Measurements from ENCODE around the gene DBNDD1.

The DBNDD1 gene

GRCh38 chr16:90020260-90020837 lies 1.1 kb upstream of the DBNDD1 start:
- Histone ChIP-seq H3K9me3 (ENCODE audit: low read length) (no peaks in the 10 kb centered on the region), H3K9ac (ENCODE audit: low read length) (no peak overlapping the region), H3K4me1 (ENCODE audit: insufficient read depth, low read length) (peaks cover 20% of the 10 kb centered on the region), H3K4me3 (ENCODE audit: low read depth in 1 of 2, low read length in 2 of 2) (peak overlapping the region in 1 of 2 donors; percentile 32), H3K36me3 (ENCODE audit: insufficient read depth, low read length) (no peaks in the 10 kb centered on the region), H3K27me3 (ENCODE audit: control insufficient read depth in 1 of 2, insufficient read depth in 2 of 2, low read length in 2 of 2) (no peaks in the 10 kb centered on the region), H3K27ac (ENCODE audit: low read depth, low read length) (no peak overlapping the region)

- Histone ChIP-seq H3K9me3 (ENCODE audit: low read length) (no peaks in the 10 kb centered on the region), H3K27ac (ENCODE audit: low read depth, low read length) (no peak overlapping the region), H3K27me3 (ENCODE audit: control insufficient read depth in 1 of 2, insufficient read depth in 2 of 2, low read length in 2 of 2) (no peaks in the 10 kb centered on the region), H3K4me1 (ENCODE audit: insufficient read depth, low read length) (peaks cover 20% of the 10 kb centered on the region), H3K36me3 (ENCODE audit: insufficient read depth, low read length) (no peaks in the 10 kb centered on the region), H3K4me3 (ENCODE audit: low read depth in 1 of 2, low read length in 2 of 2) (peak overlapping the region; percentile 32 to 65), H3K9ac (ENCODE audit: low read length) (no peak overlapping the region)
Observed at GRCh38 chr16:90019543-90020259, 445 bp upstream of the DBNDD1 start.

- Histone ChIP-seq H3K27me3 (ENCODE audit: control insufficient read depth in 1 of 2, insufficient read depth in 2 of 2, low read length in 2 of 2) (no peaks in the 10 kb centered on the region), H3K36me3 (ENCODE audit: insufficient read depth, low read length) (no peaks in the 10 kb centered on the region), H3K4me1 (ENCODE audit: insufficient read depth, low read length) (peaks cover 17% of the 10 kb centered on the region), H3K4me3 (ENCODE audit: low read depth in 1 of 2, low read length in 2 of 2) (peak overlapping the region; percentile 34 to 45), H3K27ac (ENCODE audit: low read depth, low read length) (no peak overlapping the region), H3K9ac (ENCODE audit: low read length) (no peak overlapping the region), H3K9me3 (ENCODE audit: low read length) (no peaks in the 10 kb centered on the region)
Observed at GRCh38 chr16:90018297-90018651, 982 bp downstream of the DBNDD1 start.

- H3K4me3 ChIP-seq (ENCODE audit: low read depth in 1 of 2, low read length in 2 of 2) = no peak overlapping the region
- no peaks in the 10 kb centered on the region for H3K9me3 ChIP-seq (ENCODE audit: low read length)
- H3K9ac ChIP-seq (ENCODE audit: low read length) = no peak overlapping the region
Observed at GRCh38 chr16:90016339-90016950, 2.8 kb downstream of the DBNDD1 start.

GRCh38 chr16:90015586-90016338 lies 3.5 kb downstream of the DBNDD1 start:
- Histone ChIP-seq H3K4me1 (ENCODE audit: insufficient read depth, low read length) (peaks cover 7% of the 10 kb centered on the region), H3K9me3 (ENCODE audit: low read length) (no peaks in the 10 kb centered on the region), H3K9ac (ENCODE audit: low read length) (no peak overlapping the region), H3K27ac (ENCODE audit: low read depth, low read length) (no peak overlapping the region), H3K4me3 (ENCODE audit: low read depth in 1 of 2, low read length in 2 of 2) (no peak overlapping the region), H3K36me3 (ENCODE audit: insufficient read depth, low read length) (no peaks in the 10 kb centered on the region), H3K27me3 (ENCODE audit: control insufficient read depth in 1 of 2, insufficient read depth in 2 of 2, low read length in 2 of 2) (no peaks in the 10 kb centered on the region)

More at GRCh38 chr16:90016339-90016950, 2.8 kb downstream of the DBNDD1 start:
- peaks cover 7% of the 10 kb centered on the region for H3K4me1 ChIP-seq (ENCODE audit: insufficient read depth, low read length)
- H3K27ac ChIP-seq (ENCODE audit: low read depth, low read length) = no peak overlapping the region
- H3K36me3 ChIP-seq (ENCODE audit: insufficient read depth, low read length) = no peaks in the 10 kb centered on the region
- H3K27me3 ChIP-seq (ENCODE audit: control insufficient read depth in 1 of 2, insufficient read depth in 2 of 2, low read length in 2 of 2) = no peaks in the 10 kb centered on the region

GRCh38 chr16:90012991-90013745 lies 6.1 kb downstream of the DBNDD1 start:
- H3K4me3 ChIP-seq (ENCODE audit: low read depth in 1 of 2, low read length in 2 of 2) = no peak overlapping the region
- no peak overlapping the region for H3K27ac ChIP-seq (ENCODE audit: low read depth, low read length)
- H3K27me3 ChIP-seq (ENCODE audit: control insufficient read depth in 1 of 2, insufficient read depth in 2 of 2, low read length in 2 of 2) = no peaks in the 10 kb centered on the region
- H3K9me3 ChIP-seq (ENCODE audit: low read length) = no peaks in the 10 kb centered on the region
- H3K9ac ChIP-seq (ENCODE audit: low read length) = no peak overlapping the region
- H3K36me3 ChIP-seq (ENCODE audit: insufficient read depth, low read length) = no peaks in the 10 kb centered on the region
- H3K4me1 ChIP-seq (ENCODE audit: insufficient read depth, low read length) = peaks cover 1% of the 10 kb centered on the region

- H3K27ac ChIP-seq (ENCODE audit: low read depth, low read length) = no peak overlapping the region
- H3K4me1 ChIP-seq (ENCODE audit: insufficient read depth, low read length) = no peaks in the 10 kb centered on the region
- H3K9me3 ChIP-seq (ENCODE audit: low read length) = no peaks in the 10 kb centered on the region
- H3K9ac ChIP-seq (ENCODE audit: low read length) = no peak overlapping the region
- no peaks in the 10 kb centered on the region for H3K36me3 ChIP-seq (ENCODE audit: insufficient read depth, low read length)
- no peak overlapping the region for H3K4me3 ChIP-seq (ENCODE audit: low read depth in 1 of 2, low read length in 2 of 2)
- no peaks in the 10 kb centered on the region for H3K27me3 ChIP-seq (ENCODE audit: control insufficient read depth in 1 of 2, insufficient read depth in 2 of 2, low read length in 2 of 2)
Observed at GRCh38 chr16:90011908-90012501, 7.3 kb downstream of the DBNDD1 start.

- no peak overlapping the region for H3K4me3 ChIP-seq (ENCODE audit: low read depth in 1 of 2, low read length in 2 of 2)
- no peaks in the 10 kb centered on the region for H3K36me3 ChIP-seq (ENCODE audit: insufficient read depth, low read length)
- no peak overlapping the region for H3K27ac ChIP-seq (ENCODE audit: low read depth, low read length)
- H3K4me1 ChIP-seq (ENCODE audit: insufficient read depth, low read length) = no peaks in the 10 kb centered on the region
- H3K9me3 ChIP-seq (ENCODE audit: low read length) = no peaks in the 10 kb centered on the region
- no peaks in the 10 kb centered on the region for H3K27me3 ChIP-seq (ENCODE audit: control insufficient read depth in 1 of 2, insufficient read depth in 2 of 2, low read length in 2 of 2)
- H3K9ac ChIP-seq (ENCODE audit: low read length) = no peak overlapping the region
Observed at GRCh38 chr16:90011508-90011819, 7.8 kb downstream of the DBNDD1 start.

GRCh38 chr16:90010676-90011507 lies 8.4 kb downstream of the DBNDD1 start:
- Histone ChIP-seq H3K4me3 (ENCODE audit: low read depth in 1 of 2, low read length in 2 of 2) (no peak overlapping the region), H3K36me3 (ENCODE audit: insufficient read depth, low read length) (no peaks in the 10 kb centered on the region), H3K27ac (ENCODE audit: low read depth, low read length) (no peak overlapping the region), H3K9ac (ENCODE audit: low read length) (no peak overlapping the region), H3K9me3 (ENCODE audit: low read length) (no peaks in the 10 kb centered on the region), H3K4me1 (ENCODE audit: insufficient read depth, low read length) (no peaks in the 10 kb centered on the region), H3K27me3 (ENCODE audit: control insufficient read depth in 1 of 2, insufficient read depth in 2 of 2, low read length in 2 of 2) (no peaks in the 10 kb centered on the region)

- no peaks in the 10 kb centered on the region for H3K4me1 ChIP-seq (ENCODE audit: insufficient read depth, low read length)
- no peak overlapping the region for H3K4me3 ChIP-seq (ENCODE audit: low read depth in 1 of 2, low read length in 2 of 2)
- H3K9me3 ChIP-seq (ENCODE audit: low read length) = no peaks in the 10 kb centered on the region
- no peak overlapping the region for H3K27ac ChIP-seq (ENCODE audit: low read depth, low read length)
- no peak overlapping the region for H3K9ac ChIP-seq (ENCODE audit: low read length)
- H3K36me3 ChIP-seq (ENCODE audit: insufficient read depth, low read length) = no peaks in the 10 kb centered on the region
- H3K27me3 ChIP-seq (ENCODE audit: control insufficient read depth in 1 of 2, insufficient read depth in 2 of 2, low read length in 2 of 2) = no peaks in the 10 kb centered on the region
Observed at GRCh38 chr16:90009172-90009899, 9.9 kb downstream of the DBNDD1 start.
